Stimulated activated CD8-positive, alpha-beta memory T cell treated with anti-CD3 and anti-CD28 coated beads, Interleukin-7, amount 100 ng/mL, for 24 hours (primary cell): ENCODE results near the gene IRF5.
"Not testable (repeated sequence)": the region's sequence is repeated elsewhere in the genome, so short reads cannot be mapped to it uniquely, and the experiment has no call there.

Experiments used
- DNase-seq: peaks from one replicate; pipeline ENCODE4 v3.0.0-alpha.2; 2020; ENCODE audit warnings: low read depth

Gene IRF5

DNA sequence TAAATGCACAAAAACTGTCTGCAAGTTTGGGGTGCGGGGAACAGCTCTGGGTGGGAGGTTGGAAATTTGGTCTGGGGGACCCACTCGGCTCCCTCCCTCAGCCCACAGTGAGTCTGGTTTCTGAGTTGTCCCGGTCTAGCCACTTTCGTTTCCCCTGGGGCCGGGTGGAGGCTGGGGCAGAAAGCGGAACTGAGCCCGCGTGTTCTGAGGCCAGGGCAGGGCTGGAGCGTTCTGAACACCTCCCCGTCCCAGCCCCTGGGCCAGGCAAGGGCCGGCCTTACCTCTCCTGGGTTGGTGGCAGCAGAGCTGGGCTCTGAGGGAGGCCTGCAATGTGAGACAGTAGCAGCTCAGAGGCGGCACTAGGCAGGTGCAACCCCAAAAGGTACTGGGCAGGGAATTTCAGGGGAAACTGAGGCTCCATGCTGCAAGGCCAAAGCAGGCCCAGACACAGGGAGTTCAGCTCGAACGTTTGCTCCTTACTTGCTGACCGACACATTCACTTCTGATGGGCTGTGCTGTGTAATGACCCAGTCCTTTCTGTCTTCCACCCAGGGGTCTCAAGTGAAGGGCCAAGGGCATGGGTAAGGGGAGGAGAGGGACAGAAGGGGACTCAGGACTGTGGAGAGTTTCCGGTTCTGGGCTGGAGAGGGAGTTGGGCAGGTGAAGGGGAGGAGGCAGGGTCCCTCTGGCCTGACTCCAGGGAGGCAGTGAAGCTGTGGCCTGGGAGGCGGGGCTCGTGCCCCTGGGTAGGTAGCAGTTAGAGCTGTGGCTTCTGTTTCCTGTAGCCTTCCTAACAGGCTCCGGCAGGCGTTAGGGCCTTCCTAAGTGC is 3.0 kb downstream of the IRF5 start:
- DNase-seq, result no peak

DNA sequence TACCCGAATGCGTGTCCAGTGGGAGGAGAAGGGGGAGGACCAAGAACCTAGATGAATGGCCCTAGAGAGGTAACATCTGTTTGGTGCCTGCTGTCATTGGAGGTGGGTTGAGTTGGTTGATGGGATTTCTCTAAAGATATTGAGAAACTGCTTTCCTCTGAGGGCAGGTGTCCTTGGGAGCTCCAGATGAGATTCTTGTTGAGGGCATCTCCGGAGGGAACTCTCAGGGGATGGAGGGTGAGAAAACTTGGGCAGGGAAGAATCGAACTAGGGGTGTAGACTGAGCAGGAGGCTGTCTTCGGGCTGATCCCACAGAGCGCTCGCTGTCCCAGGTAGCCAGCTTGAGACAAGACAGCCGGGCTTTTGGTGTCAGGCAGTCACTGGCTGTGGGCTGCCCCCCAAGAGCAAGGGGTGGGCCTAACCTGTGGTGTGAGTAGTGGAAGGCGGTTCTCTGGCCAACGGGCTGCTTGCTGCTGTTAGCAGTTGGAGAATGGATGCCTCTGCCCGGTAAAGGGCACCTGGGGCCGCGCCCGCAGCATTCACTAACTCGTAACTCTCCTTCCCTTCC is 3.7 kb downstream of the IRF5 start:
- no peak for DNase-seq

DNA sequence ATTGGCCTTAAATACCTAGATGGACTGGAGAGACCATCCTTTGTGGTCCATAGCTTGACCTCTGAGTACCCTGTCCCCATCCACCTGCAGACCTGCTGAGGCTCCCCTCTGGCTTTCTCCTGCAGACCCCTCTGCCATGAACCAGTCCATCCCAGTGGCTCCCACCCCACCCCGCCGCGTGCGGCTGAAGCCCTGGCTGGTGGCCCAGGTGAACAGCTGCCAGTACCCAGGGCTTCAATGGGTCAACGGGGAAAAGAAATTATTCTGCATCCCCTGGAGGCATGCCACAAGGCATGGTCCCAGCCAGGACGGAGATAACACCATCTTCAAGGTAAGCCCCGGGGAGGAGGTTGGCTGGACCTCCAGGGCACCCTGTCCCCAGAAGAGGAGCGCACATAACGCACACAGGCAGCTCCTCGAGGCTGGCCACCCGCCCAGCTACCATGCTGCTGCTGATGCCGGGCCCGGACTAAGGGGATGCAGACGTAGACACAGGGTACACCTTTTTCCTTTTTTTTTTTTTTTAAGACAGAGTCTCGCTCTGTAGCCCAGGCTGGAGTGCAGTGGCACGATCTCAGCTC is 4.3 kb downstream of the IRF5 start:
- DNase-seq, result no peak

DNA sequence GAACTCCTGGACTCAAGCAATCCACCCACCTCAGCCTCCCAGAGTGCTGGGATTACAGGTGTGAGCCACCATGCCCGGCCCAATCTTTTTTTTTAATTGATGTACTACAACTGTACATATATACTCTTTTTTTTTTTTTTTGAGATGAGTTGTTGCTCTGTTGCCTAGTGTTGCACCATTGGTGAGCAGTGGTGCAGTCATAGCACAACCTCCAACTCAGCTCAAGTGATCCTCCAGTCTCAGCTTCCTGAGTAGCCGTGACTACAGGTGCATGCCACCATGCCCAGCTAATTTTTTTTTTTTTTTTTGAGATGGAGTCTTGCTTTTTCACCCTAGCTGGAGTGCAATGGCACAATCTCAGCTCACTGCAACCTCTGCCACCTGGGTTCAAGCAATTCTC is 5.5 kb downstream of the IRF5 start:
- DNase-seq, result not testable (repeated sequence)

DNA sequence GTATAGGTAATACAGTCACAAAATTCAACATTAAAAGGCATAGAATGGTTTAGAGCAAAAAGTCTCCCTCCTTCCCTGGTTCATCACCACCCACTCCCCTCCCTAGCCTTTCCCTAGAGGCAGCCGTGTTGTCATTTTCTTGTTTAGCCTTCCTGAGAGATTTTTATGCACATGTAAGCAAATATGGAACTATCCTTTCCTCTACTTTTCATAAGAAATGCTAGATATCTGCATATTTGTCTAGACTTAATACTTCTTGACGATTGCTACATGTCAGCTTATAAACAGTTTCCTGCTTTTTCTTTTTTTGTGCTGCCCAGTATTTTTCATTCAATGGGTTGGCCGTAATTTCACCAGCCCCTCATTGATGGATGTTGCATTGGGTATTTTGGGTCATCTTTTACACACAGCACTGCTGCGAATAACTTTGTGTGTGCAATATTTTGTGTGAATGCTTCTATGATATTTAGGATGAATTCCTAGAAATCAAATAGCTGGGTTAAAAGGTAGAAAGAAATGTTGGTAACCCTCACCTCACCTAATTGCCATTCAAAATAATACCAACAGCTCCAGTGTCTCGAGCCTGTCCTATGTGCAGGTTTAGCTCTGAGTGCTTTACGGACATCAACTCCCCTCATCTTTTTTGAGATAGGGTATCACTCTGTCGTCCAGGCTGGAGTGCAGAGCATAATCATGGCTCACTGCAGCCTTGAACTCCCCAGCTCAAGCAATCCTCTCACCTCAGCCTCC is 6.9 kb downstream of the IRF5 start:
- DNase-seq, result no peak

DNA sequence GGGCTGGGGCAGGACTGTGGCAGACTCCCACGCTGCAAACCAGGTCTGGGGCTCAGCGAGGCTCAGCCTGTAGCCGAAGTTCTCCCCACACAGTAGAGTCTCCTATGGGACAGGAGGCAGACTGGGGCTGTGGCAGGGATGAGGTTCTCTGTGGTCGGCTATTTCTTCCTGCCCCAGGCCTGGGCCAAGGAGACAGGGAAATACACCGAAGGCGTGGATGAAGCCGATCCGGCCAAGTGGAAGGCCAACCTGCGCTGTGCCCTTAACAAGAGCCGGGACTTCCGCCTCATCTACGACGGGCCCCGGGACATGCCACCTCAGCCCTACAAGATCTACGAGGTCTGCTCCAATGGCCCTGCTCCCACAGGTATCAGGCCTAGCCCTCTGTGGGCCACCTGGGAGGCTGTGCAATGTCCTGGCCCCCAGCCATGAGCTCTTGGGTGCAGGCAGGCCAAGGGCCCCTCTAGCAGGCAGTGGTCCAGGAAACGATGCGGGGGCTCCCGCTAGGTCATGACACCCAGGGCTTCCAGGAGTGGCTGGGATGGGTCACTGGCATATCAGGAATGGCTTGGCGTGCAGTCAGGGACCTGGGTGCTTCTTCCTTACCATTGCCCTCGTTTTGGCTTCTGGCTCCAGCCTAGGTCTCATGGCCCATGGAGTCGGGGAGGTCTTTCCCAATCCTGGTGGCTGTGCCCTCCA is 8.1 kb downstream of the IRF5 start:
- DNase-seq, result no peak

DNA sequence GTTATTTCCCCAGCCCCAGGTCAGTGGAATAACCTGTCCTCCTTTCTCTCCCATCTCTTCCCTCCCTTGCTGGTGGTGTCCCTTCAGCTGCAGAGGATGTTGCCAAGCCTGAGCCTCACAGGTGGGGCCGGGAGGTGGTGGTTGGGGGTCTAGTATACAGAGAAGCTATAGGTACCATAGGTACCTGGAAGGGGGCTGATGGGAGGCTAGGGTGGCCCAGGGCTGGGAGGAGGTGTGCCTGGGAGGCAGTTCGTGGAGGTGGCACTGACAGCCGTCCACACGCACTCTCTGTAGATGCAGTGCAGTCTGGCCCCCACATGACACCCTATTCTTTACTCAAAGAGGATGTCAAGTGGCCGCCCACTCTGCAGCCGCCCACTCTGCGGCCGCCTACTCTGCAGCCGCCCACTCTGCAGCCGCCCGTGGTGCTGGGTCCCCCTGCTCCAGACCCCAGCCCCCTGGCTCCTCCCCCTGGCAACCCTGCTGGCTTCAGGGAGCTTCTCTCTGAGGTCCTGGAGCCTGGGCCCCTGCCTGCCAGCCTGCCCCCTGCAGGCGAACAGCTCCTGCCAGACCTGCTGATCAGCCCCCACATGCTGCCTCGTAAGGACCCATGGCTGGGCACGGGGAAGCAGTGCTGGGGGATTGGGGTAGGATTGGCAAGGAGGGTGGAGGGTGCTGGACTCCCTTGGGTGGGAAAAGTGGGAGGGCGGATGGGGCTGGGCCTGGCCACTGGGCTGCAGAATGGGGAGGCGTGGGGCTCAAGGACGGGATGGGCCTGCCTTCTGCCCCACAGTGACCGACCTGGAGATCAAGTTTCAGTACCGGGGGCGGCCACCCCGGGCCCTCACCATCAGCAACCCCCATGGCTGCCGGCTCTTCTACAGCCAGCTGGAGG is 9.5 kb downstream of the IRF5 start:
- DNase-seq, result no peak

DNA sequence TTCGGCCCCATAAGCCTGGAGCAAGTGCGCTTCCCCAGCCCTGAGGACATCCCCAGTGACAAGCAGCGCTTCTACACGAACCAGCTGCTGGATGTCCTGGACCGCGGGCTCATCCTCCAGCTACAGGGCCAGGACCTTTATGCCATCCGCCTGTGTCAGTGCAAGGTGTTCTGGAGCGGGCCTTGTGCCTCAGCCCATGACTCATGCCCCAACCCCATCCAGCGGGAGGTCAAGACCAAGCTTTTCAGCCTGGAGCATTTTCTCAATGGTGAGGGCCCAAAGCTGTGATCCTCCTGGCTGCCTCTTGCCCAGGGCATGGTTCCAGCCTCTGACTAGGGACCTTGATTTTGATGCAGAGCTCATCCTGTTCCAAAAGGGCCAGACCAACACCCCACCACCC is 10.1 kb downstream of the IRF5 start:
- DNase-seq, result no peak

DNA sequence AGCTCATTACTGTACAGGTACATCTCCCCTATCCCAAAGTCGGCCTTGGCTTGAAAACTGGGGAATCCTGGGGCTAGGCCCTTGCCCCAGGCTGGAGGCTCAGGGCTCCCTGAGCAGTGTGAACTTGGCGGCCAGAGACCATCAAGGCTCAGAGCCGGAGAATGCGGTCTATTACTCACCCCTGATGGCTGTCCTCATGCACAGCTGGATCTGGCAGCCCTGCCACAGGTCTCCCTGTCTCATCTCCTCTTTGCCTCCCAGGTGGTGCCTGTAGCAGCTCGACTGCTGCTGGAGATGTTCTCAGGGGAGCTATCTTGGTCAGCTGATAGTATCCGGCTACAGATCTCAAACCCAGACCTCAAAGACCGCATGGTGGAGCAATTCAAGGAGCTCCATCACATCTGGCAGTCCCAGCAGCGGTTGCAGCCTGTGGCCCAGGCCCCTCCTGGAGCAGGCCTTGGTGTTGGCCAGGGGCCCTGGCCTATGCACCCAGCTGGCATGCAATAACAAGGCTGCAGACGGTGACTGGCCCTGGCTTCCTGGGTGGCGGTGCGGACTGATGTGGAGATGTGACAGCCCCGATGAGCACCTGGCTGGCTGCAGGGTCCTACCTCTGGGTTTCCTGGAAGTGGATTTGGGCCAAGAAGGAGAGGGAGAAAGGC is 10.7 kb downstream of the IRF5 start:
- no peak for DNase-seq

DNA sequence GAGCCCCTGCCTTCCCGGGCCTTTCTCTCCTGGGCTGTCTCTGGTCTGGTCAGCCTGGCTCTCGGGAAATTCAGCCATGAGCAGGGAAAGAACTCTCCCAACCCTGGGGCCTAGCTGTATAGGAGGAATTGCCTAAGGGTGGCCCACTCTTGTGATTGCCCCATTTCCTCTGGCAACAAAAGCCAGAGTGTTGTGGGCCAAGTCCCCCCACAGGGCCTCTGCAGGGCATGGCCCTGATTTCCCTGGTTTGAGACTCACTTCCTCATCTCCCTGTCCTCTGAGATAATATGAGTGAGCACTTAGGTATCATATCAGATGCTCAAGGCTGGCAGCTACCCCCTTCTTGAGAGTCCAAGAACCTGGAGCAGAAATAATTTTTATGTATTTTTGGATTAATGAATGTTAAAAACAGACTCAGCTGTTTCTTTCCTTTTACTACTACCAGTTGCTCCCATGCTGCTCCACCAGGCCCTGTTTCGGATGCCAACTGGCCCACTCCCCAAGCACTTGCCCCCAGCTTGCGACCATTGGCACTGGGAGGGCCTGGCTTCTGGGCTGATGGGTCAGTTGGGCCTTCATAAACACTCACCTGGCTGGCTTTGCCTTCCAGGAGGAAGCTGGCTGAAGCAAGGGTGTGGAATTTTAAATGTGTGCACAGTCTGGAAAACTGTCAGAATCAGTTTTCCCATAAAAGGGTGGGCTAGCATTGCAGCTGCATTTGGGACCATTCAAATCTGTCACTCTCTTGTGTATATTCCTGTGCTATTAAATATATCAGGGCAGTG is 11.4 kb downstream of the IRF5 start:
- no peak for DNase-seq

DNA sequence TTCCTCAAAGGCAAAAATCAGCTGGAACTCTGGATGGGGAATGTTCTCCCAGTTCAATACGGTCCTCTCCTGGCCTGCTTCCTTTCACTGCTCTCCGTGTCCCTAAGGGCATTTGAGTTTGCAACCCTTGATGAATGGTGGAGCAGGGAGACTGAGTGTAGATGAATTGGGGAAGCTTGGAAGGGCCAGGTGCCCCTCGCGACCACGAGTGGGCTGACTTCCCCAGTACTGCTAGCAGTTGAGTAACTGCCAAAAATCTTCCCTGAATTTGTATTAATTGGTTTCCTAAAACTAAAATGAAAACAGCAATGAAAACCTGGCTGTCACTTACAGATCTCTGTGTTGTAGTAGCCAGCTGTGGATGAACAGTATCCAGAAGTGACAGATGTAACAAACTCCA is 13.6 kb downstream of the IRF5 start:
- DNase-seq, result no peak

DNA sequence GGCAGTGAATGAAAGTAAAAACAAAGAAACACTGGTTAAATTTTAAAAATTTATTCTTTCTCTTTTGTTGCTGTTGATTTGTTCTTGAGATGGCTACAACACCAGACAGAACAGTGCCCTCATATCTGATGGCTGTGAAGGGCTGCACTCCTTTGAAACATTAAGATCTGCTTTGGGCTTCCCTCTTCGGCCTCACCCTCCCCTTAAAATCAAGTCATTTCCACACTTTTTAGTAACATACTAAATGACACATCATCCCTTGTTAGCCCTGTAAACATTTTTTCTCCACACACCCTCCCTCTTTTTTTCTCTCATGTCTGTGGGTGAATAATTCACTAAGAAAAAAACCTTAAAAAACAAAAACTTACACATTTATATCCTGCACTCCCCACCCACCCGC is 16.4 kb downstream of the IRF5 start:
- no peak for DNase-seq

DNA sequence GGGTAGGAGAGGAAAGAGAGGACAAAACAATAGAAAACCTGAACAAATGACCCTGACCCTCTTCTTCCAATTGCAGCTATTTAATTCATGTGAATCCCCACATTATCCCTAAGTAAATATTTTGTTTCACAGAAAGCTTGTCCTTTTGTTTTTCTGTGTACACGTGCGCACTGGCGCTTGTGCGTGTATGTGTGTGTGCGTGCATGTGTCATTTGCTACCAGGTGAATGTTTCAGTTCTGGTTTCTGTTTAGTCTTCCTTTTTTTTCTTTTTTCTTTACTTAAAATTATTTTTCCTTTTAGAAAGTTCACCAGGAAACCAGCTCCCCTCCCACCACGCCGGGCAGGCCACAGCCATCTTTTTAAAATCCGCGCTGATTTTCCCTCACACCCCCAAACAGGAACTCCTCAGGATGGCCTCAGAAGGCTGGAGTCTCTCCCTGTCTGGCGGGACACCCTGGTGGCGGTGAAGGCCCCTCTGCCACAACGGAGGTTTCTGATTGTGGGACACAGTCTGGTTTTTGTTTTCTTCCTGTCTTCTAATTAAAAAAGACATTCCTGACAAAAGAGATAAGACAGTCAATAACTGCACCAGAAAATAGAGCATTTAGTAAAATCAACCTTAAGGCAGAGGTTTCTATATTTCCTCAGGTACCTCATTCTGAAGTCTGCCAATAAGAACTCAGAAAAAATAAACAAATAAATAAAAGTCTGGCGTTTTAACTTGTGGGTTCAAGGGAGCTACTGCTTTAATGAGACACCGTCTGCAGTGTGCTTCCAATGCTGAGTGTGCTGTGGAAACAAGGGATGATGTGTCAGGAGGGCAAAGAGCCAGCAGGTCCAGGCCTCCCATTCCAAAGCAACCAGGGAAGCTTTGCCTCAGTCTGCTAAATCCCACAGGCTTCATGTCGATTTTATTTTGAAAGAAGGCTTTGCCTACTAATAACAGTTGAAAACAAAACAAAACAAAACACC is 17.4 kb downstream of the IRF5 start:
- no peak for DNase-seq

DNA sequence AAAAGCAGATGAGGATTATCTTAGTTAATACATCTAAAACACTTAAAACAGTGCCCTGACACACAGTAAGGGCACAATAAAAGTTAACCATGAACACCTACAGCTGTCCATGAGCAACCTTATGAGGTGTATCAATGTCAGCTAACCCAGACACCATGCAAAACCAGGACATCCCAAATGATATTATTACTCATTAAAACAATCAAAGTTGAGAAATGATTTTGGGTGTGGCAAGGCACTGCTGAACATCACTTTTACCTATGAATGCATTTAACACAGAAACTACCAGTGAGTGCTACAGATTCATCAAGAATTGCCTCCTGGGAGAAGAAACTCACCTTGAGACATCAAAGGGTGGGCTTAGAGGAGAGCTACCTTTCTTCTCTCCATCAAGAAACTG is 18.3 kb downstream of the IRF5 start:
- no peak for DNase-seq

DNA sequence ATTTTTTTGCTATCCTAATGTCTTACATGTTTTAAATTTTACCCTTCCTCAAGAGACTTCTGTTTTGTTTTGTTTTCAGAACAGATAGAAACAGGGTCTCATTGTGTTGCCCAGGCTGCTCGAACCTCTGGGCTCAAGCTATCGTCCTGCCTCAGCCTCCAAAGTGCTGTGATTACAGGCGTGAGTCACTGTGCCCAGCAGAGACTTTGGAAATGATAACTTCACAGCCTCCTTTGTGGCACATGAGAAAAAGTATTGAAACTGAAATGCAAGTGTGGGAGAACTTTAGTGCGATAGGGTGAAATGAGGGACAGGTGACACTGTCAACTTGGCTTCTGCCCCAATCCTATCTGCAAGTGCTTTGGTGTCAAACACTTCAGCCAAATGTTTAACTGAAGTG is 21.6 kb downstream of the IRF5 start:
- DNase-seq, result no peak

DNA sequence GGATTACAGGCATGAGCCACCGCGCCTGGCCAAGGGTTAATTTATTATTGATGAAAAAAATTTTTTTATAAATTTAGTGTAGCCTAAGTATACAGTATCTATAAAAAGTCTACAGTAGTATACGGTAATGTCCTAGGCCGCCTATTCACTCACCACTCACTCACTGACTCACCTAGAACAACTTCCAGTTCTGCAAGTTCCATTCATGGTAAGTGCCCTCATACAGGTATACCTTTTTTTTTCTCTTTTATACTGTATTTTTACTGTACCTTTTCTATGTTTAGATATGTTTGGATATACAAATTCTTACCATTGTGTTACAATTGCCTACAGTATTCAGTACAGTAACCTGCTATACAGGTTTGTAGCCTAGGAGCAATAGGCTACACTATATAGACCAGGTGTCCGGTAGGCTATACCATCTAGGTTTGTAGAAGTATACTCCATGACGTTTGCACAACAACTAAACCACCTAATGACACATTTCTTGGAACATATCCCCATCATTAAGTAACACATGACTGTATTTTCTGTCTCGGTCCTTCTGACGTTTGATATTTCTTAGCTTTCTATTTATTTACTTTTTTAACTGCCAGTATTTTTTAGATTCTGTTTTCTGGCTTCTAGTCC is 23.4 kb downstream of the IRF5 start:
- no peak for DNase-seq

DNA sequence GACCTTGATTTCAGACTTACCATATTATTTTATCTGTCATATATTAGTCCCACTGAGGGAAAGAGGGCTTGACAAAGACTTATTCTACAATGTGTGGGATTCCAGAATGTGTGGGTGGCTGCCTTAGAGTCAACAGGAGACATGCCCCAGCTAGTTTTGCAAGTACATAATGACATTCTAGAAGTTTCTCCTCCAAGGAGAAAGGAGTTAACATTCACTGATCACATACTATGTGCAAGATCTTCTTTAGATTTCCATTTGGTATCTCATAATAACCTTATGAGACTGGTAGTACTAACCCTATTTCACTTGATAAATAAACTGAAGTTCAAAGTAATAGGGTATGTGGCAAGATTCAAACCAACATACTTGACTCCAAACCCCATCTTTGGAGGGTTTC is 25.2 kb downstream of the IRF5 start:
- no peak for DNase-seq

DNA sequence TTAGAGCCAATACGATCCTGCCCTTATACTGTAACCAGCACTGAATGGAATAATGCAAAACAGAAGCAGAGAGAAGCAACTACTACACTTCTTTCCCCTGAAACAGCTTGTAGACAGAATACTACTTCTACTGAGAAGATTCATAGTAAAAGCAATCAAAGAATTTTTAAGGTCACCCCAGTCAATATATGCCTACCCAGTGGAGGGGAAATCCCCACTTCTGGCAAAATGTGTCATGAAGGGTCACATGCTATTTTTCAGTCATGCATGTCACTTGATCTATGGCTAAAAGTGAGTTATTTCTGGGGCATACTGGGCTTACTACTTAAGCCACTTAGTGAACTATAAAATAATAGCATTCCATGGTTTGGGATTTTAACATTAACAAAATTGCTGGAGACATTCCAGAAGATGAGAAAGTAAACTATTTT is 25.6 kb downstream of the IRF5 start:
- no peak for DNase-seq
